CD4-positive, CD25-positive, alpha-beta regulatory T cell (primary cell): ENCODE results near the gene ALAS1. TPM values are rescaled to one million over a fixed set of nuclear protein-coding genes. Genes with fewer than 3 reads are reported as not detected.
A peak's percentile ranks its signal among the peaks of the same experiment; 100 is the strongest.
"Not testable (repeated sequence)": the region's sequence is repeated elsewhere in the genome, so short reads cannot be mapped to it uniquely, and the experiment has no call there.

ENCODE experiments used
- ATAC-seq, 2 donors: fragments of 150-1000 bp; cut with Tn5 transposase; one replicate each; pipeline ENCODE4 v1.10.0; 2021; ENCODE audit warnings: low read depth in 2 of 2, moderate number of reproducible peaks in 2 of 2, moderate library complexity in 1 of 2
- DNase-seq, 3 donors: peaks; one replicate each; pipeline versions ENCODE4 v3.0.0 to v3.0.0-alpha.2; 2012 to 2022; ENCODE audit warnings: mixed read lengths in 1 of 3
- H3K27ac ChIP-seq: one replicate; pipeline ENCODE4 v1.7.0; 2013; ENCODE audit warnings: mild to moderate bottlenecking, low read length; ENCODE audit not compliant: insufficient read depth, poor library complexity, severe bottlenecking
- H3K27me3 ChIP-seq: one replicate; pipeline ENCODE4 v1.7.0; 2013; ENCODE audit warnings: low read length; ENCODE audit not compliant: control insufficient read depth, insufficient read depth
- H3K36me3 ChIP-seq: one replicate; pipeline ENCODE4 v1.7.0; 2013; ENCODE audit warnings: mild to moderate bottlenecking, low read length, moderate library complexity; ENCODE audit not compliant: control insufficient read depth, insufficient read depth
- H3K4me1 ChIP-seq: 2 replicates; pipeline ENCODE4 v1.7.0; 2013; ENCODE audit warnings: mild to moderate bottlenecking, low read length; ENCODE audit not compliant: insufficient read depth, control insufficient read depth, poor library complexity, severe bottlenecking
- H3K4me3 ChIP-seq: one replicate; pipeline ENCODE4 v1.7.0; 2013; ENCODE audit warnings: low read depth, mild to moderate bottlenecking, low read length, moderate library complexity
- H3K9me3 ChIP-seq, 2 experiments: 1 replicate in 1 of 2; 2 replicates in 1 of 2; pipeline ENCODE4 v1.7.0; 2013; ENCODE audit warnings: low read length in 2 of 2, mild to moderate bottlenecking in 1 of 2, moderate library complexity in 1 of 2; ENCODE audit not compliant: control insufficient read depth in 2 of 2
- H3K27ac Mint-ChIP-seq, 3 donors: one replicate each; pipeline ENCODE4 v1.8.0; 2020 to 2022; ENCODE audit warnings: mild to moderate bottlenecking in 3 of 3, mixed read lengths in 3 of 3, moderate library complexity in 2 of 3
- H3K27me3 Mint-ChIP-seq: one replicate; pipeline ENCODE4 v1.8.0; 2022; ENCODE audit warnings: mild to moderate bottlenecking, mixed read lengths
- H3K36me3 Mint-ChIP-seq: one replicate; pipeline ENCODE4 v1.8.0; 2020; ENCODE audit warnings: mixed read lengths
- H3K4me1 Mint-ChIP-seq, 4 donors: one replicate each; pipeline ENCODE4 v1.8.0; 2020 to 2022; ENCODE audit warnings: mixed read lengths in 4 of 4, mild to moderate bottlenecking in 1 of 4
- H3K4me3 Mint-ChIP-seq, 4 donors: one replicate each; pipeline ENCODE4 v1.8.0; 2020 to 2022; ENCODE audit warnings: mild to moderate bottlenecking in 4 of 4, mixed read lengths in 4 of 4, moderate library complexity in 3 of 4
- H3K9me3 Mint-ChIP-seq, 7 donors: one replicate each; pipeline ENCODE4 v1.8.0; 2020 to 2022; ENCODE audit warnings: mixed read lengths in 7 of 7, mild to moderate bottlenecking in 3 of 7, moderate library complexity in 2 of 7
- polyA plus RNA-seq, 4 donors: library from polyadenylated mRNA; unstranded; fragments of 300-500 nt; fragmentation: Illumina TruSeq; gene quantifications; one replicate each; pipeline ENCODE4 v1.2.3, GENCODE V29; 2021
- total RNA-seq: library from RNA; stranded (reverse); gene quantifications from one replicate; pipeline ENCODE4 v1.2.3, GENCODE V29; 2022

Gene ALAS1
- total RNA-seq (17.1 TPM), polyA plus RNA-seq (10 to 100 TPM; 22.4 to 41.4 (median 34.2) TPM)

- peak; percentile 91 to 94 (median 91) for DNase-seq
- peak within 1 kb of the TSS; percentile 82 for H3K4me3 ChIP-seq
- Mint-ChIP-seq H3K4me1 (peaks cover 15 to 58% (median 38%) of the 10 kb centered on the region in 4 donors), H3K27ac (peak within 1 kb of the TSS; percentile 82 to 99 (median 97)), H3K27me3 (no peaks in the 10 kb centered on the region), H3K9me3 (no peaks in the 10 kb centered on the region), H3K4me3 (peak within 1 kb of the TSS; percentile 97 to 98 (median 97)), H3K36me3 (peaks cover 10% of the 10 kb centered on the region)
- H3K27ac ChIP-seq: peak within 1 kb of the TSS; percentile 81
- H3K36me3 ChIP-seq: peaks cover 22% of the 10 kb centered on the region
- H3K9me3 ChIP-seq: no peaks in the 10 kb centered on the region
- no peaks in the 10 kb centered on the region for H3K27me3 ChIP-seq
- peaks cover 28% of the 10 kb centered on the region for H3K4me1 ChIP-seq
- ATAC-seq: peak; percentile 91 to 93
These were observed at the start of gene ALAS1 for GRCh38 chr3:52197842-52198625. TSS of gene ALAS1 (plus strand) at chr3:52198160. CDS start at chr3:52199242, 1,082 bp downstream.

DNA sequence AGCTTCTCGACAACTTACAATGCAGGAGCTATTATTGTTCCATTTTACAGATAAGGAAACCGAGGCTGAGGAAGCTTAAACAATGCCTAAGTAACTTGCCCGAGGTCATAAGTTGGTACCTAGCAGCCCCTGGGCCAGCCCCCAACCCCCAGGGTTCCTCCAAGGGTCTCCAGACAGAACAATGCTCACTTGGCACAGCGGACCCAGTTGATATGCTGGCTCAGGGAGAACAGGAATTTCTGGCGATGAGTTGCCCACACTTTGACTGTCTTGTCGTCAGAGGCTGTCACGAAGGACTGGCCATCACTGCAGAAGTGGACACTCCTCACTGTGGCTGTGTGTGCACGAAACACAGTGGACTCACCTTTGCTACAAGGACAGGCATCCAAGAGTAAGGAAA lies 48.9 kb upstream of the ALAS1 start:
- Histone ChIP-seq H3K36me3 (no peaks in the 10 kb centered on the region), H3K27ac (no peak overlapping the region), H3K9me3 (no peaks in the 10 kb centered on the region), H3K4me1 (peaks cover 9% of the 10 kb centered on the region), H3K4me3 (no peak overlapping the region), H3K27me3 (no peaks in the 10 kb centered on the region)
- no peaks in the 10 kb centered on the region for H3K36me3 Mint-ChIP-seq
- ATAC-seq (no peak), DNase-seq (no peak)
- H3K4me1 Mint-ChIP-seq: peaks cover 0 to 8% (median 5%) of the 10 kb centered on the region in 4 donors
- H3K9me3 Mint-ChIP-seq: no peaks in the 10 kb centered on the region
- no peak overlapping the region for H3K27ac Mint-ChIP-seq
- peak overlapping the region in 1 of 4 donors; percentile 62 for H3K4me3 Mint-ChIP-seq
- H3K27me3 Mint-ChIP-seq: no peaks in the 10 kb centered on the region

DNA sequence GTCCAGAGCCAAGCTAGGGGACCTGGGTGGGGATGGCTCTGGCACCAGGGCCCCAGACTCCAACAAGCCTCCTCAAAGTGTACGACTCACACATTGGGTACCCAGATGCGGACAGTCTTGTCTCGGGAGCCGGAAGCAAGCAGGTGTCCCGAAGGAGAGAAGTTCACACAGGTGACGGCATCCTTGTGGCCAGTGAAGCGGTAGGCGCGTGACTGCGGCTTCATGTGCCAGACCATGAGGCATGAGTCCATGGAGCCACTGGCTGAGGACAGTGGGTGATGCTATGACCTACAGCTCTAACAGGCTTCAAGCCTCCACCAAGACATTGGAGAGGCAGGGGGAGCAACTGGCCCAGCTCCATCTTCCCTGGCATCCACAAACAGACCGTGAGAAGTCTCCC lies 48.2 kb upstream of the ALAS1 start:
- Histone ChIP-seq H3K4me3 (no peak overlapping the region), H3K36me3 (no peaks in the 10 kb centered on the region), H3K4me1 (peaks cover 8% of the 10 kb centered on the region), H3K27ac (no peak overlapping the region), H3K27me3 (no peaks in the 10 kb centered on the region), H3K9me3 (no peaks in the 10 kb centered on the region)
- Mint-ChIP-seq H3K4me3 (no peak overlapping the region), H3K36me3 (no peaks in the 10 kb centered on the region), H3K9me3 (no peaks in the 10 kb centered on the region), H3K27ac (no peak overlapping the region), H3K27me3 (no peaks in the 10 kb centered on the region), H3K4me1 (peaks cover 0 to 6% (median 3%) of the 10 kb centered on the region in 4 donors)
- no peak for ATAC-seq
- no peak for DNase-seq

GRCh38 chr3:52150357-52150756 lies 47.6 kb upstream of the ALAS1 start:
- Mint-ChIP-seq H3K9me3 (no peaks in the 10 kb centered on the region), H3K27me3 (no peaks in the 10 kb centered on the region), H3K36me3 (no peaks in the 10 kb centered on the region), H3K4me1 (peaks cover 0 to 12% (median 7%) of the 10 kb centered on the region in 4 donors), H3K4me3 (no peak overlapping the region), H3K27ac (no peak overlapping the region)
- no peak overlapping the region for H3K27ac ChIP-seq
- no peak for DNase-seq
- no peaks in the 10 kb centered on the region for H3K9me3 ChIP-seq
- no peaks in the 10 kb centered on the region for H3K36me3 ChIP-seq
- H3K27me3 ChIP-seq: no peaks in the 10 kb centered on the region
- ATAC-seq: no peak
- H3K4me3 ChIP-seq: no peak overlapping the region
- H3K4me1 ChIP-seq: peaks cover 13% of the 10 kb centered on the region

GRCh38 chr3:52150860-52151259 lies 47.1 kb upstream of the ALAS1 start:
- Histone ChIP-seq H3K9me3 (no peaks in the 10 kb centered on the region), H3K36me3 (no peaks in the 10 kb centered on the region), H3K27ac (no peak overlapping the region), H3K4me1 (peaks cover 13% of the 10 kb centered on the region), H3K4me3 (no peak overlapping the region), H3K27me3 (no peaks in the 10 kb centered on the region)
- no peaks in the 10 kb centered on the region for H3K9me3 Mint-ChIP-seq
- no peak overlapping the region for H3K27ac Mint-ChIP-seq
- H3K4me3 Mint-ChIP-seq: no peak overlapping the region
- H3K4me1 Mint-ChIP-seq: peaks cover 0 to 16% (median 7%) of the 10 kb centered on the region in 4 donors
- no peaks in the 10 kb centered on the region for H3K36me3 Mint-ChIP-seq
- DNase-seq (no peak), ATAC-seq (no peak)
- H3K27me3 Mint-ChIP-seq: no peaks in the 10 kb centered on the region

GRCh38 chr3:52151991-52152390 lies 46.0 kb upstream of the ALAS1 start:
- peaks cover 13% of the 10 kb centered on the region for H3K4me1 ChIP-seq
- not testable (repeated sequence) for H3K4me3 ChIP-seq, H3K27me3 Mint-ChIP-seq, ATAC-seq, H3K36me3 Mint-ChIP-seq, H3K27me3 ChIP-seq, H3K27ac ChIP-seq, H3K9me3 ChIP-seq, DNase-seq, H3K36me3 ChIP-seq, H3K27ac Mint-ChIP-seq, H3K9me3 Mint-ChIP-seq
- Mint-ChIP-seq H3K4me3 (peak overlapping the region in 1 of 4 donors; percentile 45), H3K4me1 (peaks cover 0 to 17% (median 7%) of the 10 kb centered on the region in 4 donors)

GRCh38 chr3:52153389-52154096 lies 44.4 kb upstream of the ALAS1 start:
- H3K36me3 ChIP-seq: no peaks in the 10 kb centered on the region
- peaks cover 13% of the 10 kb centered on the region for H3K4me1 ChIP-seq
- Mint-ChIP-seq H3K36me3 (no peaks in the 10 kb centered on the region), H3K27me3 (no peaks in the 10 kb centered on the region), H3K4me3 (peak overlapping the region; percentile 93 to 97 (median 96)), H3K9me3 (no peaks in the 10 kb centered on the region), H3K4me1 (peaks cover 0 to 17% (median 7%) of the 10 kb centered on the region in 4 donors), H3K27ac (peak overlapping the region in 2 of 3 donors; percentile 76 to 94)
- peak overlapping the region; percentile 47 for H3K4me3 ChIP-seq
- DNase-seq (peak in 1 of 3 donors; percentile 14), ATAC-seq (no peak)
- no peaks in the 10 kb centered on the region for H3K27me3 ChIP-seq
- no peaks in the 10 kb centered on the region for H3K9me3 ChIP-seq
- H3K27ac ChIP-seq: peak overlapping the region; percentile 85
